HG03159 (cell line): Measurements from ENCODE around the gene ABCB7.
"Not testable (repeated sequence)": the region's sequence is repeated elsewhere in the genome, so short reads cannot be mapped to it uniquely, and the experiment has no call there.

Experiments used
- ATAC-seq: cut with Tn5 transposase; IDR thresholded peaks from one replicate; pipeline ENCODE4 v1.9.1; 2021; ENCODE audit warnings: mild to moderate bottlenecking, moderate library complexity; ENCODE audit not compliant: unreplicated experiment

ABCB7 gene

GRCh38 chrX:75155827-75156525 is at the start of gene ABCB7:
Gene ABCB7, minus strand, starts transcription at chrX:75156283. Its CDS starts 11 bp downstream, at chrX:75156272.
- peak; percentile 87 for ATAC-seq

GRCh38 chrX:75188415-75189206 is 32.5 kb upstream of the ABCB7 start:
- ATAC-seq = not testable (repeated sequence)

DNA sequence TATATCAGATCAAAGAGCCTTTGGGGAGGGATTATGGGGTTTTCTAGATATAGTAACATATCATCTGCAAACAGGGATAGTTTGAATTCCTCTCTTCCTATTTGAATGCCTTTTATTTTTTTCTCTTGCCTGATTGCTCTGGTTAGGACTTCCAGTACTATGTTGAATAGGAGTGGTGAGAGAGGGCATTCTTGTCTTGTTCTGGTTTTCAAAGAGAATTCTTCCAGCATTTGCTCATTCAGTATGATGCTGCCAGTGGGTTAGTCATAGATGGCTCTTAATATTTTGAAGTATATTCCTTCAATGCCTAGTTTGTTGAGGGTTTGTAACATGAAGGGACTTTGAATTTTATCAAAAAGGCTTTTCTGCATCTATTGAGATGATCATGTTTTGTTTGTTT is 25.6 kb upstream of the ABCB7 start:
- no peak for ATAC-seq

- ATAC-seq = not testable (repeated sequence)
These were observed 23.6 kb upstream of the ABCB7 start for GRCh38 chrX:75179536-75180293.

- ATAC-seq = not testable (repeated sequence)
These were observed 16.3 kb upstream of the ABCB7 start for GRCh38 chrX:75172257-75172890.

DNA sequence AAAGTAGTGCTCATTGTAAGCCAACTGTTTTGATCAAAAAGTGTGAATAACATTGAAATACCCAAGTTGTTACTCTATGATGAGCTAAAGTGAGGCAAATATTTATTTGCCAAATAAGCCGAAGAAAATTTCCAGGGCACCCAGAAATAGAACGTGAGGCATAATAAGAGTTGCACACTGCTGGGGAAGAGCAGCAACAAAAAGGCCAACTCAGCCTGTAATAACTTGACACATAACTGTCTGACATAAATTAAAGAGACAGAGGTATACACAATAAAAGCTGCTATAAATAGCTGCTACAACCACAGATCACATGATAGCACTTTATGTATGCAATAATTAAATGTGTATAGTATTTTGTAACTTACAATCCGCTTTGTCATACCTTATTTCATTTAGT is 2.0 kb upstream of the ABCB7 start:
- ATAC-seq = no peak

DNA sequence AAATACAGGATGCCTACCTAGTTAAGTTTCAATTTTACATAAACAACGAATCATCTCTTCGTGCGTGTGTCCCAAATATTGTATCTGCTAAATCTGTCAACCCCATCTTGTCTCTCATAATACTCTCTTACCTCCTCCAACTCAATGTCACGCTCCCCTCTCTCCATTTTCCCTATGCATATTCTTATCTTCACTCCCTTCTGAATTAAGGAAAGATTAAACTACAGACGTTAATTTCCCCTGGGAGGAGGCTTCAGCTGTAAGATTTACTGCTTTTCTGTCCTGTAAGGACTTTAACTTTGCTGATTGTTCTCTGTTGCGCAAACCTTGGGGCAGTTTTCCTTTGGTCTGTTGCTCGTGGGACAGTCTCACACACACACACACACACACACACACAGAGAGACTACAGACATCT is 455 bp upstream of the ABCB7 start:
- ATAC-seq = no peak

DNA sequence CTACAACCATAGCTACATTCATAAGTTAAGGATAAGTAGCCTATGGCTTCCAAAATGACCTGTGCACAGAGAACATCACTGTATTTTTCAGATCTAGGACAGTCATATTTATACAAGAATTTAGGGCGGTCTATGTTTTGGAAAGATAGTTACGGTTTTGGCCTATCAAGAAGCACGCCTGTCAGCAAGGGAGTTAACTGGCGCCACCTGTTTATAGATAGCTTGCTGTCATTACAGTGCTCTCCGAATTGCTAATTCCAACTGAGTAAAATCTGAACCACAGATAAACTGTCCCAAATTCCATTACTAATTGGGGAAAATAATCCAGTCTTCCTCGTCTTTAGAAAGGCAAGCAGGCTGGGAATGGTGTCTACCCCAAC is 646 bp downstream of the ABCB7 start:
- ATAC-seq = peak; percentile 32

DNA sequence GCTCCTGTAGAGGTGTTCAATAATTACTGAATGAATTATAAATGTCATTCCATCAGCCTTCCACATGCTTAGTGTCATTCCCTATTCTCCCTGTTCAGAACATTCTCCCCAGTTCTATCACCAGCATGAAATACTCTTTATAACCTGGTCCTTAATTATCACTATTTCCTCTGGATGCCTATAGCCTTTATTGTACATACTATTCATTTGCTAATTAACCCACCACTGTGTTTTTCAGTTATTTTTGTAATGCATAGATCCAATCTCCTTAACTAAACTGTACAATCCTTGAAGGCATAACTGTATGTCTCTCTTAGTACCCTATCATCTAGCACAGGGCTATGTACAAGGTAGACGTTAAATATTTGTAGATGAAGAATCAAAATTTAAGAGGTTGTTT is 1.2 kb downstream of the ABCB7 start:
- ATAC-seq = no peak

- ATAC-seq = no peak
These were observed 4.1 kb downstream of the ABCB7 start for GRCh38 chrX:75151827-75152592.

- no peak for ATAC-seq
These were observed 6.4 kb downstream of the ABCB7 start for GRCh38 chrX:75149654-75150053.

DNA sequence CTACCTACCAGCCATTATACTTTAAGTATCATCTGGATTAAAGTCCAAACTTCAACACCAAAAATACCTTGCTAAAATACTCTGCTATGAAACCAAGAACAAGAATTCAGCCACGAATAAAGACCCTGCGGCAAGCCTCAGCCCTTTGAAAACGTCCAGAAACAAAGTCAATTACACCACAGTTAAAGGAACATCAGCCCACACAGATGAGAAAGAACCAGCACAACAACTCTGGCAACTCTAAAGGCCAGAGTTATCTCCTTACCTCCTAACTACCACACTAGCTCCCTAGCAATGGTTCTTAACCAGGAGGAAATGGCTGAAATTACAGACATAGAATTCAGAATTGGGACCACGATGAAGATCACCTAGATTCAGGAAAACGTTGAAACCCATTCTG is 23.4 kb downstream of the ABCB7 start:
- ATAC-seq = no peak

DNA sequence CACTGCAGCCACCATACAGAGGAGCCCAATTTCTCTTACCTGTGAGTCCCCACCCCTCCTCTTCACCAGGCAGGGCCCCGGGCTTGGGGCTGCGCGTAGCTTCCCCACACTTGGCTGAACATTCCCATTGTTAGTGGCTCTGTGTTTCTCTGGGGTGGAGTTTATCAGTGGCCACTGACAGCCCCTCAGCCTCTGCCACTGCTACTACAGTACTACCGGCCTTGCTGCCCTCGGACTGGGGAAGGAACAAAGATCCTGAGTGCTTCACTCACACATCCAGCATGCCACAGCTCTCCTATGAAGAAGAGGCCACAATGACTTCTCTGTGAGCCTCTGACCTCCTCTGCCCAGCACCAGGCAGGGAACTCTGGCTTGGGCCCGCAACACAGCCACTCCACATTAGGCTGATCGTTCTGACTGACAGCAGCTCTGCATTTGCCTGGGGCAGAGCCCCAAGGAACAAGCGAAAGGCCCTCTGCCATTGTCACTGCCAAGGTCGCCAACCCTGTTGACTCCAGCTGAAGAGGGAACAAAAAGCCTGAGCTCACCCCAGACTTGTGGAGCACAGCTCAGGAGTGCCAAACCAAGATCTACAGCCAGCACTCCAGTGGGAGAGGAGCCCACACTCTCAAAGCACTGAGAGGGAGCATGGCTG is 24.0 kb downstream of the ABCB7 start:
- no peak for ATAC-seq

GRCh38 chrX:75129069-75129468 is 27.0 kb downstream of the ABCB7 start:
- ATAC-seq = not testable (repeated sequence)

DNA sequence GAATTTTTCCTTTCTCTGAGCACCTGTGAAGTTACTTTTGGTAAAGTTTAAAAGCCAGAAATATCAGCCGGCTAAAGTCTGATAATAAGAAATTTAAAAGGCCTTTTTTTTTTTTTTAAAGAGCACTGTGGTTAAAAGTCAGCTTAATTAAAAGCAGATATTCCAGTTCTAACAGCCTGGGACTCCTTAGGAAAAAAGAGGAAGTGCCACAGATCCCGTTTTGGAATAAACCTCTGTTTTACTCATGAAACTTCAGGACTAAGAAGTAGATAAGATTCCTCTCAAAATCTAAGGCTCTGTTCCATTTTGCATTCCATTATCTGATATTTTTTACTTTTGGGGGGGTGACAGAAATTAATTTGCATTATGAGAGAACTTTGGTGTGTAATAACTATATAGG is 37.8 kb downstream of the ABCB7 start:
- no peak for ATAC-seq

DNA sequence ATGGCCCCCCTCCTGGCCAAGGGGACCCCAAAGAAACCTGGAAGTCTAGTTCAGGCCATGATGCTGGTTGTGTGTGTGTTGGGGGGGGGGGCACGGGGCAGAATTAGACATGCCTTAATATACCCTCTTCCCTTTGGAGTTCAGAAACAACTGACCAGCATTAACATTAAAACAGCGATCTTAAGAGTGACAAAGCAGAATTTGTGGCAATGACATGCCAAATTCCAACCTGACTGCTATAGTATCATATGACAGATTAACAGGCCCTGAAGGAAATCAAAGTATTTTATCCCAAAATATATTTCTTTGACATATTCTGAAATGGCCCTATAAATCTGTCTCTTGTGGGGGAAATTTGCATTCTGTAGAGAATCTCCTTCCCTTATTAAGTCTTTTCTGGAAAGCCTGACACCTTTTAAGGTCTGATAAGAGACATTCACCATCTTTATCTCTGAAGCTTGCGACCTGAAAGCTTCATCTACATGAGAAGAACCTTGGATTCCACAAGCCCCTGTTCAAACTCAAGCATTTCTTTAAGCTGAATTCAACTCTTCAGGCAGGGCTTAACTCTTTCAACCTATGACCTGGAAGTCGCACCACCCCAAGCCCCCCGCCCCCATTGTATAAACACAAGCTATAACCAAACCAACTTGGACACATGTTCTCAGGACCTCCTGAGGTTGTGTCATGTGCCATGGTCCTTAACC is 40.2 kb downstream of the ABCB7 start:
- no peak for ATAC-seq

DNA sequence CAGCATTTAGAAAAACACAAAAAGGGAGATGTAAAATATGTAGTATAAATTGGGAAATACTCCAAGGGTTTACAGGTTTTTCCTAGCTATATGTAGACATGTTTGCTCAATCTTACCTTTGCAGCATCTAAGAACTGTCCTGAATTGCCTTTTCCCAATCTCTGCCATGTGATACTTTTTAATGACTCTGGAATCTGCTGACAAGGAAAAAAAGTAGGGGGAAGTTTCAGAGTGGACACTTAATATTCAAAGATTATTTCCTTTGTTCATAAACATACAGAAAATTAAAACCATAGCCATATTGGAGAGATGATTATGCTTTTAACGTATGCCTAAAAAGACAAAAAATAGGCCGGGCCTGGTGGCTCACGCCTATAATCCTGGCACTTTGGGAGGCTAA is 41.4 kb downstream of the ABCB7 start:
- ATAC-seq = no peak

- no peak for ATAC-seq
These were observed 42.4 kb downstream of the ABCB7 start for GRCh38 chrX:75113664-75114063.

- no peak for ATAC-seq
These were observed 48.1 kb downstream of the ABCB7 start for GRCh38 chrX:75107863-75108509.
